Measurements from ENCODE around the gene SMARCE1.

Gene SMARCE1

GRCh38 chr17:40647624-40648383 is at the start of gene SMARCE1:
TSS of gene SMARCE1 (minus strand) at chr17:40647818. CDS start at chr17:40645802, 2,016 bp downstream.
- DNase-seq (ENCODE audit: extremely low read depth, low read depth), result peak; percentile 32
- H3K4me3 ChIP-seq (replicated peaks; ENCODE audit: low read depth, low read length), result peak within 1 kb of the TSS; percentile 92
- TF ChIP-seq CTCF (IDR thresholded peaks at IDR 0.05; ENCODE audit: low read depth, low read length, missing control alignments), result no peak

GRCh38 chr17:40697297-40697696 is 49.7 kb upstream of the SMARCE1 start:
- no peak for TF ChIP-seq CTCF (IDR thresholded peaks at IDR 0.05; ENCODE audit: low read depth, low read length, missing control alignments)
- DNase-seq (ENCODE audit: extremely low read depth, low read depth), result no peak
- H3K4me3 ChIP-seq (replicated peaks; ENCODE audit: low read depth, low read length), result no peak overlapping the region

- no peak for TF ChIP-seq CTCF (IDR thresholded peaks at IDR 0.05; ENCODE audit: low read depth, low read length, missing control alignments)
- no peak for DNase-seq (ENCODE audit: extremely low read depth, low read depth)
- H3K4me3 ChIP-seq (replicated peaks; ENCODE audit: low read depth, low read length), result no peak overlapping the region
These were observed 49.0 kb upstream of the SMARCE1 start for GRCh38 chr17:40696651-40697072.

GRCh38 chr17:40695874-40696472 is 48.4 kb upstream of the SMARCE1 start:
- TF ChIP-seq CTCF (IDR thresholded peaks at IDR 0.05; ENCODE audit: low read depth, low read length, missing control alignments), result no peak

GRCh38 chr17:40694584-40694983 is 47.0 kb upstream of the SMARCE1 start:
- TF ChIP-seq CTCF (IDR thresholded peaks at IDR 0.05; ENCODE audit: low read depth, low read length, missing control alignments), result no peak
- no peak for DNase-seq (ENCODE audit: extremely low read depth, low read depth)
- no peak overlapping the region for H3K4me3 ChIP-seq (replicated peaks; ENCODE audit: low read depth, low read length)

More at GRCh38 chr17:40695874-40696472, 48.4 kb upstream of the SMARCE1 start:
- H3K4me3 ChIP-seq (replicated peaks; ENCODE audit: low read depth, low read length), result no peak overlapping the region
- no peak for DNase-seq (ENCODE audit: extremely low read depth, low read depth)

- DNase-seq (ENCODE audit: extremely low read depth, low read depth), result no peak
- no peak overlapping the region for H3K4me3 ChIP-seq (replicated peaks; ENCODE audit: low read depth, low read length)
- no peak for TF ChIP-seq CTCF (IDR thresholded peaks at IDR 0.05; ENCODE audit: low read depth, low read length, missing control alignments)
These were observed 39.5 kb upstream of the SMARCE1 start for GRCh38 chr17:40687106-40687505.

Data from HFF-Myc (cell line).